BE2C (cell line): ENCODE measurements around the gene TMC3.

Experiments
- DNase-seq: peaks from one replicate; pipeline ENCODE4 v3.0.0-alpha.2; 2020
- H3K27me3 ChIP-seq: fragments of 250-450 bp; sonication (Bioruptor Pico); 2 replicates; pipeline ENCODE4 v1.5.1; 2020; ENCODE audit warnings: mild to moderate bottlenecking
- H3K36me3 ChIP-seq: fragments of 250-450 bp; sonication (Bioruptor Pico); 2 replicates; pipeline ENCODE4 v1.5.1; 2020; ENCODE audit warnings: mild to moderate bottlenecking
- H3K4me1 ChIP-seq: fragments of 250-450 bp; sonication (Bioruptor Pico); 2 replicates; pipeline ENCODE4 v1.5.1; 2020
- H3K4me3 ChIP-seq: 2 replicates; pipeline ENCODE4 v1.5.1; 2011; ENCODE audit warnings: low read depth, low read length
- H3K9me3 ChIP-seq: fragments of 250-450 bp; sonication (Bioruptor Pico); 2 replicates; pipeline ENCODE4 v1.5.1; 2020
- CTCF ChIP-seq: IDR thresholded peaks from 2 replicates; pipeline ENCODE4 v1.5.1; 2012; ENCODE audit warnings: mild to moderate bottlenecking, low read depth, low read length

Gene TMC3

GRCh38 chr15:81387621-81388435, 13.8 kb upstream of the TMC3 start:
- no peaks in the 10 kb centered on the region for H3K9me3 ChIP-seq
- no peaks in the 10 kb centered on the region for H3K36me3 ChIP-seq
- H3K4me1 ChIP-seq = peaks cover 5% of the 10 kb centered on the region; the same call in 1 of the 2 replicates
- DNase-seq = peak; percentile 34
- TF ChIP-seq CTCF = no peak
- H3K4me3 ChIP-seq = no peak overlapping the region
- H3K27me3 ChIP-seq = no peaks in the 10 kb centered on the region

GRCh38 chr15:81386947-81387346, 12.9 kb upstream of the TMC3 start:
- no peak overlapping the region for H3K4me3 ChIP-seq
- H3K9me3 ChIP-seq = no peaks in the 10 kb centered on the region
- H3K27me3 ChIP-seq = peaks cover 5% of the 10 kb centered on the region
- TF ChIP-seq CTCF = no peak
- no peak for DNase-seq
- peaks cover 5% of the 10 kb centered on the region; the same call in 1 of the 2 replicates for H3K4me1 ChIP-seq
- H3K36me3 ChIP-seq = no peaks in the 10 kb centered on the region

- H3K4me1 ChIP-seq = peaks cover 5% of the 10 kb centered on the region; the same call in 1 of the 2 replicates
- no peaks in the 10 kb centered on the region for H3K9me3 ChIP-seq
- DNase-seq = no peak
- H3K27me3 ChIP-seq = peaks cover 12% of the 10 kb centered on the region
- no peaks in the 10 kb centered on the region for H3K36me3 ChIP-seq
- H3K4me3 ChIP-seq = no peak overlapping the region
- no peak for TF ChIP-seq CTCF
Observed at GRCh38 chr15:81385721-81386076, 11.7 kb upstream of the TMC3 start.

GRCh38 chr15:81384891-81385720, 11.1 kb upstream of the TMC3 start:
- peaks cover 15% of the 10 kb centered on the region for H3K27me3 ChIP-seq
- peaks cover 5% of the 10 kb centered on the region; the same call in 1 of the 2 replicates for H3K4me1 ChIP-seq
- no peaks in the 10 kb centered on the region for H3K9me3 ChIP-seq
- H3K36me3 ChIP-seq = no peaks in the 10 kb centered on the region
- DNase-seq = no peak
- no peak overlapping the region for H3K4me3 ChIP-seq
- no peak for TF ChIP-seq CTCF

- Histone ChIP-seq H3K27me3 (peaks cover 33% of the 10 kb centered on the region), H3K36me3 (no peaks in the 10 kb centered on the region), H3K4me3 (no peak overlapping the region), H3K4me1 (no peaks in the 10 kb centered on the region), H3K9me3 (no peaks in the 10 kb centered on the region)
- DNase-seq = no peak
- no peak for TF ChIP-seq CTCF
Observed at GRCh38 chr15:81381720-81382119, 7.7 kb upstream of the TMC3 start.

GRCh38 chr15:81380668-81381067, 6.7 kb upstream of the TMC3 start:
- Histone ChIP-seq H3K36me3 (no peaks in the 10 kb centered on the region), H3K4me3 (no peak overlapping the region)
- DNase-seq = no peak

More at GRCh38 chr15:81380668-81381067, 6.7 kb upstream of the TMC3 start:
- Histone ChIP-seq H3K9me3 (no peaks in the 10 kb centered on the region), H3K4me1 (no peaks in the 10 kb centered on the region), H3K27me3 (peaks cover 33% of the 10 kb centered on the region)
- TF ChIP-seq CTCF = no peak
